Mesothelial cell of epicardium (in vitro differentiated cells): Measurements from ENCODE around the gene SPSB2. TPM values are rescaled to one million over a fixed set of nuclear protein-coding genes. Genes with fewer than 3 reads are reported as not detected.

Experiments
- DNase-seq, 2 experiments: peaks; one replicate each; pipeline ENCODE4 v3.0.0; 2021; ENCODE audit warnings: low spot score in 2 of 2; ENCODE audit not compliant: unreplicated experiment in 2 of 2
- H3K27ac Mint-ChIP-seq: 2 replicates; pipeline ENCODE4 v1.8.0; 2021; ENCODE audit warnings: mixed read lengths
- H3K27me3 Mint-ChIP-seq: 2 replicates; pipeline ENCODE4 v1.8.0; 2021; ENCODE audit warnings: low read depth, mixed read lengths
- H3K36me3 Mint-ChIP-seq: 2 replicates; pipeline ENCODE4 v1.8.0; 2021; ENCODE audit warnings: mixed read lengths
- H3K4me1 Mint-ChIP-seq: 2 replicates; pipeline ENCODE4 v1.8.0; 2021; ENCODE audit warnings: mixed read lengths
- H3K4me3 Mint-ChIP-seq: 2 replicates; pipeline ENCODE4 v1.8.0; 2021; ENCODE audit warnings: mild to moderate bottlenecking, moderate library complexity, mixed read lengths
- H3K9me3 Mint-ChIP-seq: 2 replicates; pipeline ENCODE4 v1.8.0; 2021; ENCODE audit warnings: mixed read lengths
- CTCF ChIP-seq: fragments of 200-600 bp; sonication (generic); IDR thresholded peaks from one replicate; pipeline ENCODE4 v1.5.0; 2021; ENCODE audit warnings: antibody characterized with exemption; ENCODE audit not compliant: unreplicated experiment
- total RNA-seq: library from RNA; stranded (reverse); gene quantifications from 3 replicates; pipeline ENCODE4 v1.2.1, GENCODE V29; 2021

The SPSB2 gene
- total RNA-seq, 1 donor from 2014 or later = 2.9 TPM

GRCh38 chr12:6826734-6827436 lies 46.2 kb downstream of the SPSB2 start:
- DNase-seq = no peak
- Mint-ChIP-seq H3K36me3 (no peaks in the 10 kb centered on the region), H3K4me3 (peak overlapping the region; percentile 68), H3K27me3 (peaks cover 14% of the 10 kb centered on the region), H3K4me1 (peaks cover 44% of the 10 kb centered on the region), H3K27ac (peak overlapping the region; percentile 55), H3K9me3 (no peaks in the 10 kb centered on the region)
- TF ChIP-seq CTCF = no peak

DNA sequence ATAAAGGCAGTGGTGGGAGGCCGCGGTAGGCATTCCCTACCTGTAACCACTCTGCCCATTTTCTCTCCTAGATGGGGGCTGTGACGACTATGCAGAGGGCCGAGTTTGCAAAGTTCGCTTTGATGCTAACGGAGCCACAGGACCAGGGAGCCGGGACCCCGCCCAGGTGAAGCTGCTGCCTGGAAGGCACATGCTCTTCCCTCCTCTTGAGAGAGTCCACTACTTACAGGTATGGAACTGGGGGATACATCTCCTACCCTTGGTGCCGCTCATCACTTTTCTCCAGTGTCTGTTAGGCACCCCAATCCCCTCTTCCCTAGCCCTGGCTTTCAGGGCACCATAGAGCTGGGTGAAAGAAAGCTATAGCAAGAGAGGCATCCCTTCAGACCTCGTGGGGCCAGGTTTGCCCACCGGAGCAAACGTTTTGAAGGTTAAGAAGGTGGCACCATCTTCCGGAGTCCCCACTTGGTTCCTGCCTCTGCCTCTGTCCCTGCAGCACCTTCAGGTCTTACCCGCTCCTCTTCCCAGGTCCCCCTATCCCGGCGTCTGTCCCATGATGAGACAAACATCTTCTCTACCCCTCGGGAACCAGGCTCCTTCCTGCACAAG lies 46.9 kb downstream of the SPSB2 start:
- Mint-ChIP-seq H3K4me1 (peaks cover 46% of the 10 kb centered on the region), H3K27ac (no peak overlapping the region)

DNA sequence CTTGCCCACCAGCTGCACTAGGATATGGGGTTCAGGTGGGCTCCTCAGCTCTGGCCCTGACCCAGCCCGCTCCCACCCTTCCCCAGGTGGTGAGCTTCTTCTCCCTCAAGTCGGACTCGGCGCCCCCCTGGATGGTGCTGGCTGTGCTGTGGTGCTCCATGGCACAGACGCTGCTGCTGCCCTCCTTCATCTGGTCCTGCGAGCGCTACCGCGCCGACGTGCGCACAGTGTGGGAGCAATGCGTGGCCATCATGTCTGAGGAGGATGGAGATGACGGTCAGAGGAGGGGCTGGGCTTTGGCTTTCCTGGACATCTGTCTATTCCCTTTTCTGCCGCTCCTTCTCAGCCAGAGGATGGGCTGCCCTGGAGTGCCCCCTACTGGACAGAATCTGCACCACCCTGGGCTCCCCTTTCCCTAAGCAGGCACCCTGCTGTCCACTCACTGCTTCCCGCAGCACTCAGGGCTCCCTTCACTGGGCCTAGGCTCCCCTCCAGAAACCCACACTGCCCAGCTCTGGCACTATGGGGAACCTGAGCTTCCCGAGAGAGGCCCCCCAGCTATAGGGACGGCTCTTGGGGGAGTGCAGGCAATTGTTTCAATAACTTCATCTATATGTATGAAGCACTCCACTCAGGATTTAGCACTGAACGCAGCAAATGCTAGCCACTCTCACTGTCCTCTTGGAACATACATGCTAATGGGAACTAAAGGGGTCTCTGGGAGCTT lies 47.5 kb downstream of the SPSB2 start:
- peak overlapping the region; percentile 43 for H3K27ac Mint-ChIP-seq
- H3K4me3 Mint-ChIP-seq = peak overlapping the region; percentile 58
- TF ChIP-seq CTCF = peak; percentile 89
- peaks cover 14% of the 10 kb centered on the region for H3K27me3 Mint-ChIP-seq
- no peaks in the 10 kb centered on the region for H3K36me3 Mint-ChIP-seq
- peak in 1 of 2 experiments; percentile 94 for DNase-seq
- no peaks in the 10 kb centered on the region for H3K9me3 Mint-ChIP-seq
- peaks cover 53% of the 10 kb centered on the region for H3K4me1 Mint-ChIP-seq

More for the DNA sequence above, 46.9 kb downstream of the SPSB2 start:
- TF ChIP-seq CTCF = no peak
- Mint-ChIP-seq H3K4me3 (no peak overlapping the region), H3K36me3 (no peaks in the 10 kb centered on the region), H3K9me3 (no peaks in the 10 kb centered on the region), H3K27me3 (peaks cover 14% of the 10 kb centered on the region)
- no peak for DNase-seq

DNA sequence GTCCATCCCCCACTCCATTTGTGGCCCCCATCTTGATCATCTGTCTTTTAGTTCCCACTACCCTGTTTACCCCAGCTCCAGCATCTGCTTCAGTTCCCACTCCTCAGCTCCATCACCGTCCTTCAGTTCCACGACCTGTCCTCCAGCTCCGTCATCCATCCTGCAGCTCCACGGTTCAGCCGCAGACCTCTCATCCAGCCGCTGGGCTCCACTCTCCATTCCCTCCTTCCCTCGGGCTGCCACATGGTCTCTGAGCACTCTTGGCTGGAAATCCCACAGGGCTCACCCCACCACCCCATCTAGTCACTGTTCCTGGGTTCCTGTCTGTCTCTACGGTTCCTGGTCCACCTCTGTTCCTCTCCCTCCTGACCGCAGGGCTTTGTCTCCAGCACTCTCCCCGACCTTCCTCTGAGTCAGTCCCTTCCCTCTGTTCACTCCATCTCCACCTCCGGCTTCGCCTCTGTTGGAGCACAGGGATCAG lies 48.2 kb downstream of the SPSB2 start:
- peaks cover 55% of the 10 kb centered on the region for H3K4me1 Mint-ChIP-seq
- no peak for TF ChIP-seq CTCF
- H3K36me3 Mint-ChIP-seq = no peaks in the 10 kb centered on the region
- no peak for DNase-seq
- peaks cover 14% of the 10 kb centered on the region for H3K27me3 Mint-ChIP-seq
- no peaks in the 10 kb centered on the region for H3K9me3 Mint-ChIP-seq
- peak overlapping the region; percentile 17 for H3K27ac Mint-ChIP-seq
- peak overlapping the region; percentile 58 for H3K4me3 Mint-ChIP-seq

DNA sequence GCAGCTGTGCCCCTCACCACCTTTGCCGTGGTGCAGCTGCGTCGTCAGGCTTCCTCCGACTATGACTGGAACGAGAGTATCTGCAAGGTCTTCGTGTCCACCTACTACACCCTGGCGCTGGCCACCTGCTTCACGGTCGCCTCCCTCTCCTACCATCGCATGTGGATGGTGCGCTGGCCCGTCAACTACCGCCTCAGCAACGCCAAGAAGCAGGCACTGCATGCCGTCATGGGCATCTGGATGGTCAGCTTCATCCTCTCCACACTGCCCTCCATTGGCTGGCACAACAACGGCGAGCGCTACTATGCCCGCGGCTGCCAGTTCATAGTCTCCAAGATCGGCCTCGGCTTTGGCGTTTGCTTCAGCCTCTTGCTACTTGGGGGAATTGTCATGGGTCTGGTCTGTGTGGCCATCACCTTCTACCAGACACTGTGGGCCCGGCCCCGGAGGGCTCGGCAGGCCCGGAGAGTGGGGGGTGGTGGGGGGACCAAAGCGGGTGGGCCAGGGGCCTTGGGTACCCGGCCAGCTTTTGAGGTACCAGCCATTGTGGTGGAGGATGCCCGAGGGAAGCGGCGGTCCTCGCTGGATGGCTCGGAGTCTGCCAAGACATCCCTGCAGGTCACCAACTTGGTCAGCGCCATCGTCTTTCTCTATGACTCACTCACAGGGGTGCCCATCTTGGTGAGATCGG lies 48.9 kb downstream of the SPSB2 start:
- Mint-ChIP-seq H3K27ac (no peak overlapping the region), H3K4me1 (peaks cover 57% of the 10 kb centered on the region), H3K4me3 (no peak overlapping the region), H3K36me3 (no peaks in the 10 kb centered on the region), H3K27me3 (peaks cover 14% of the 10 kb centered on the region), H3K9me3 (no peaks in the 10 kb centered on the region)
- no peak for DNase-seq
- TF ChIP-seq CTCF = no peak
